Measurements from ENCODE around the gene DAND5.

The DAND5 gene

GRCh38 chr19:12995596-12996405 is 26.4 kb downstream of the DAND5 start:
- DNase-seq, result no peak

- DNase-seq, result no peak
Measured at GRCh38 chr19:12996406-12997094, 27.2 kb downstream of the DAND5 start.

- no peak for DNase-seq
Measured at GRCh38 chr19:12997179-12997966, 28.0 kb downstream of the DAND5 start.

GRCh38 chr19:12997967-12998940 is 28.9 kb downstream of the DAND5 start:
- DNase-seq, result no peak

GRCh38 chr19:13001166-13001501 is 31.8 kb downstream of the DAND5 start:
- no peak for DNase-seq

- DNase-seq, result no peak
Measured at GRCh38 chr19:13001502-13002165, 32.3 kb downstream of the DAND5 start.

GRCh38 chr19:13002166-13002898 is 33.0 kb downstream of the DAND5 start:
- DNase-seq, result no peak

- DNase-seq, result no peak
Measured at GRCh38 chr19:13003081-13003480, 33.7 kb downstream of the DAND5 start.

- no peak for DNase-seq
Measured at GRCh38 chr19:13004273-13004672, 34.9 kb downstream of the DAND5 start.

GRCh38 chr19:13005253-13005652 is 35.9 kb downstream of the DAND5 start:
- no peak for DNase-seq

- no peak for DNase-seq
Measured at GRCh38 chr19:13005861-13006370, 36.5 kb downstream of the DAND5 start.

- DNase-seq, result no peak
Measured at GRCh38 chr19:13006431-13007281, 37.3 kb downstream of the DAND5 start.

GRCh38 chr19:13007292-13008045 is 38.1 kb downstream of the DAND5 start:
- no peak for DNase-seq

GRCh38 chr19:13008926-13009787 is 39.8 kb downstream of the DAND5 start:
- DNase-seq, result no peak

- no peak for DNase-seq
Measured at GRCh38 chr19:13010038-13010991, 40.9 kb downstream of the DAND5 start.

GRCh38 chr19:13010992-13011652 is 41.7 kb downstream of the DAND5 start:
- DNase-seq, result no peak

Measured in NCI-H1105 (cell line).